Stimulated activated CD4-positive, alpha-beta T cell treated with anti-CD3 and anti-CD28 coated beads, Interleukin-4, amount 100 ng/mL, for 1 hour (primary cell): ENCODE results near the gene ZFAND3.

Experiments used
- DNase-seq: peaks from one replicate; pipeline ENCODE4 v3.0.0-alpha.2; 2020

ZFAND3 gene

GRCh38 chr6:38193481-38194281 lies 374.2 kb downstream of the ZFAND3 start:
- DNase-seq: no peak

- DNase-seq: no peak
Observed at GRCh38 chr6:38194282-38194572, 374.7 kb downstream of the ZFAND3 start.

- no peak for DNase-seq
Observed at GRCh38 chr6:38194589-38194988, 375.1 kb downstream of the ZFAND3 start.

- no peak for DNase-seq
Observed at GRCh38 chr6:38195113-38195635, 375.6 kb downstream of the ZFAND3 start.

GRCh38 chr6:38198219-38198618 lies 378.7 kb downstream of the ZFAND3 start:
- DNase-seq: no peak
